ENCODE results near the gene RPS16. TPM values are rescaled to one million over a fixed set of nuclear protein-coding genes. Genes with fewer than 3 reads are reported as not detected.
A peak's percentile ranks its signal among the peaks of the same experiment; 100 is the strongest.

Gene RPS16
- total RNA-seq, 2 donors from 2014 or later: 1,698 to 1,720 TPM

GRCh38 chr19:39417463-39418181 lies 18.1 kb downstream of the RPS16 start:
- H3K9me3 ChIP-seq: no peaks in the 10 kb centered on the region
- H3K4me1 ChIP-seq: no peaks in the 10 kb centered on the region
- H3K36me3 ChIP-seq: no peaks in the 10 kb centered on the region
- peaks cover 15% of the 10 kb centered on the region for H3K27me3 ChIP-seq
- intact Hi-C loops (cut with DNase I): no loop called here
- no peak overlapping the region for H3K27ac ChIP-seq
- DNase-seq: no peak
- no peak overlapping the region for H3K4me3 ChIP-seq
- H3K9ac ChIP-seq (ENCODE audit: low read depth in 2 of 2, low read length in 2 of 2): no peak overlapping the region
- no peak for TF ChIP-seq CTCF (IDR thresholded peaks at IDR 0.05)

GRCh38 chr19:39416152-39417120 lies 19.3 kb downstream of the RPS16 start:
- Histone ChIP-seq H3K27ac (no peak overlapping the region), H3K36me3 (no peaks in the 10 kb centered on the region), H3K4me1 (peaks cover 2% of the 10 kb centered on the region), H3K9ac (ENCODE audit: low read depth in 2 of 2, low read length in 2 of 2) (no peak overlapping the region), H3K9me3 (no peaks in the 10 kb centered on the region), H3K27me3 (peaks cover 15% of the 10 kb centered on the region), H3K4me3 (no peak overlapping the region)
- no peak for TF ChIP-seq CTCF (IDR thresholded peaks at IDR 0.05)
- DNase-seq: no peak
- intact Hi-C loops (cut with DNase I): no loop called here

- intact Hi-C loops (cut with DNase I): no loop called here
- Histone ChIP-seq H3K36me3 (no peaks in the 10 kb centered on the region), H3K4me3 (no peak overlapping the region), H3K9me3 (no peaks in the 10 kb centered on the region), H3K27ac (no peak overlapping the region), H3K27me3 (peaks cover 15% of the 10 kb centered on the region), H3K4me1 (peaks cover 13% of the 10 kb centered on the region), H3K9ac (ENCODE audit: low read depth in 2 of 2, low read length in 2 of 2) (peak overlapping the region; percentile 31 to 38)
- TF ChIP-seq CTCF (IDR thresholded peaks at IDR 0.05): no peak
- DNase-seq: peak; percentile 20
Measured at GRCh38 chr19:39415111-39416046, 20.4 kb downstream of the RPS16 start.

GRCh38 chr19:39413911-39414608 lies 21.7 kb downstream of the RPS16 start:
- Histone ChIP-seq H3K4me3 (peak overlapping the region; percentile 59), H3K9me3 (no peaks in the 10 kb centered on the region), H3K9ac (ENCODE audit: low read depth in 2 of 2, low read length in 2 of 2) (peak overlapping the region; percentile 58 to 67), H3K36me3 (no peaks in the 10 kb centered on the region), H3K4me1 (peaks cover 13% of the 10 kb centered on the region), H3K27me3 (peaks cover 15% of the 10 kb centered on the region), H3K27ac (peak overlapping the region; percentile 89)
- intact Hi-C loops (cut with DNase I): no loop called here
- peak; percentile 43 for DNase-seq
- TF ChIP-seq CTCF (IDR thresholded peaks at IDR 0.05): no peak

Measured in colonic mucosa (tissue), 4 donors.